B cell (primary cell): ENCODE measurements around the gene SERPINA4.

Source experiments
- CTCF ChIP-seq: fragments of 200-600 bp; IDR thresholded peaks from one replicate; pipeline ENCODE4 v1.8.0; 2022; ENCODE audit warnings: antibody characterized with exemption, mild to moderate bottlenecking
- EZH2 ChIP-seq: IDR thresholded peaks from 2 replicates; pipeline ENCODE4 v1.6.1; 2012; ENCODE audit warnings: borderline replicate concordance, low read depth, mild to moderate bottlenecking, moderate library complexity, low read length; ENCODE audit not compliant: insufficient read depth, poor library complexity, severe bottlenecking

GRCh38 chr14:94558842-94559241 lies 2.4 kb upstream of the SERPINA4 start:
- TF ChIP-seq EZH2 (no peak), CTCF (no peak)
